Right hindlimb (tissue), 1 donor: Measurements from ENCODE around the gene GPC6.

ENCODE experiments used
- DNase-seq: peaks from one replicate; pipeline ENCODE4 v3.0.0-alpha.2; 2018

GPC6 gene

GRCh38 chr13:93231867-93232266, 5.3 kb downstream of the GPC6 start:
- no peak for DNase-seq

GRCh38 chr13:93233997-93234416, 7.4 kb downstream of the GPC6 start:
- no peak for DNase-seq

GRCh38 chr13:93234459-93234858, 7.9 kb downstream of the GPC6 start:
- DNase-seq = no peak

GRCh38 chr13:93235258-93236015, 8.8 kb downstream of the GPC6 start:
- no peak for DNase-seq

GRCh38 chr13:93238711-93239110, 12.1 kb downstream of the GPC6 start:
- DNase-seq = no peak

GRCh38 chr13:93243375-93244063, 16.9 kb downstream of the GPC6 start:
- no peak for DNase-seq

GRCh38 chr13:93244141-93244917, 17.7 kb downstream of the GPC6 start:
- DNase-seq = peak; percentile 41

GRCh38 chr13:93244918-93245280, 18.3 kb downstream of the GPC6 start:
- no peak for DNase-seq

GRCh38 chr13:93246069-93246468, 19.5 kb downstream of the GPC6 start:
- no peak for DNase-seq

- DNase-seq = peak; percentile 42
These were observed 22.0 kb downstream of the GPC6 start for GRCh38 chr13:93248627-93249047.

GRCh38 chr13:93249364-93250306, 23.0 kb downstream of the GPC6 start:
- peak; percentile 46 for DNase-seq

GRCh38 chr13:93254775-93255174, 28.2 kb downstream of the GPC6 start:
- DNase-seq = no peak

GRCh38 chr13:93256998-93257397, 30.4 kb downstream of the GPC6 start:
- no peak for DNase-seq

GRCh38 chr13:93259527-93260080, 33.0 kb downstream of the GPC6 start:
- DNase-seq = no peak

- no peak for DNase-seq
These were observed 34.0 kb downstream of the GPC6 start for GRCh38 chr13:93260591-93260990.

GRCh38 chr13:93262729-93263345, 36.2 kb downstream of the GPC6 start:
- DNase-seq = no peak

- no peak for DNase-seq
These were observed 38.3 kb downstream of the GPC6 start for GRCh38 chr13:93264876-93265275.

GRCh38 chr13:93265800-93266199, 39.2 kb downstream of the GPC6 start:
- no peak for DNase-seq

GRCh38 chr13:93266681-93267080, 40.1 kb downstream of the GPC6 start:
- no peak for DNase-seq

GRCh38 chr13:93268327-93269028, 41.9 kb downstream of the GPC6 start:
- DNase-seq = no peak
